Caco-2 (cell line): ENCODE results near the gene OR56A5. TPM values are rescaled to one million over a fixed set of nuclear protein-coding genes. Genes with fewer than 3 reads are reported as not detected.
"Not testable (repeated sequence)": the region's sequence is repeated elsewhere in the genome, so short reads cannot be mapped to it uniquely, and the experiment has no call there.

Experiments used
- BruUV-seq: library from RNA; stranded (reverse); fragments of 400-500 nt; replicated peaks from 2 replicates; lab custom pipeline; 2021; lab: Mats Ljungman, UMichigan
- CTCF ChIA-PET: fragments of 300-600 bp; sonication (Branson Sonifier 250); formaldehyde crosslinking; loops from one replicate; lab custom pipeline; 2022; ENCODE audit warnings: antibody characterized with exemption; lab: Charles Lee
- POLR2A ChIA-PET: fragments of 300-600 bp; sonication (Branson Sonifier 250); formaldehyde crosslinking; loops from one replicate; lab custom pipeline; 2022; ENCODE audit warnings: antibody characterized with exemption; lab: Charles Lee
- DNase-seq, 2 experiments: peaks; one replicate each; pipeline versions ENCODE4 v3.0.0 to v3.0.0-alpha.2; 2020 to 2022
- H3K27me3 ChIP-seq: replicated peaks from 2 replicates; pipeline ENCODE4 v1.6.0; 2011; ENCODE audit warnings: low read length; ENCODE audit not compliant: control insufficient read depth, insufficient read depth
- H3K36me3 ChIP-seq: 2 replicates; pipeline ENCODE4 v1.5.1; 2011; ENCODE audit warnings: low read length; ENCODE audit not compliant: control insufficient read depth, insufficient read depth
- H3K4me1 ChIP-seq: fragments of 250-450 bp; sonication (Bioruptor Pico); 2 replicates; pipeline ENCODE4 v1.5.1; 2020; ENCODE audit warnings: mild to moderate bottlenecking
- H3K4me3 ChIP-seq: 2 replicates; pipeline ENCODE4 v1.5.1; 2011; ENCODE audit warnings: low read depth, mild to moderate bottlenecking, control low read depth, low read length
- H3K9me3 ChIP-seq: fragments of 250-450 bp; sonication (Bioruptor Pico); 2 replicates; pipeline ENCODE4 v1.5.1; 2020; ENCODE audit warnings: mild to moderate bottlenecking, moderate library complexity
- H3K27ac Mint-ChIP-seq: one replicate; pipeline ENCODE4 v1.8.0; 2022; ENCODE audit warnings: mixed read lengths; ENCODE audit not compliant: unreplicated experiment
- H3K27me3 Mint-ChIP-seq: one replicate; pipeline ENCODE4 v1.8.0; 2022; ENCODE audit warnings: mixed read lengths; ENCODE audit not compliant: insufficient read depth, unreplicated experiment
- H3K36me3 Mint-ChIP-seq: one replicate; pipeline ENCODE4 v1.8.0; 2022; ENCODE audit warnings: mild to moderate bottlenecking, mixed read lengths; ENCODE audit not compliant: insufficient read depth, unreplicated experiment
- H3K4me1 Mint-ChIP-seq: one replicate; pipeline ENCODE4 v1.8.0; 2022; ENCODE audit warnings: low read depth, mixed read lengths; ENCODE audit not compliant: unreplicated experiment
- H3K4me3 Mint-ChIP-seq: one replicate; pipeline ENCODE4 v1.8.0; 2022; ENCODE audit warnings: mild to moderate bottlenecking, moderate library complexity, mixed read lengths; ENCODE audit not compliant: unreplicated experiment
- H3K9me3 Mint-ChIP-seq: one replicate; pipeline ENCODE4 v1.8.0; 2022; ENCODE audit warnings: mixed read lengths; ENCODE audit not compliant: unreplicated experiment
- intact Hi-C: fragments of 100-400 bp; cut with micrococcal nuclease; formaldehyde crosslinking; loops from one replicate; pipeline ENCODE4 v1.10.0; 2022; ENCODE audit not compliant: unreplicated experiment
- total RNA-seq: library from RNA; stranded (reverse); gene quantifications from 2 replicates; pipeline ENCODE4 v1.2.3, GENCODE V29; 2022
- TF ChIP-seq, protein P1 (sequence below), 2 experiments: fragments of 200-600 bp in 1 of 2; IDR thresholded peaks; 1 replicate in 1 of 2; 2 replicates in 1 of 2; pipeline versions ENCODE4 v1.5.1 to v1.8.0; 2011 to 2022; ENCODE audit warnings: antibody characterized with exemption in 1 of 2, control low read depth in 1 of 2, inconsistent platforms in 1 of 2, low read depth in 1 of 2, low read length in 1 of 2, mild to moderate bottlenecking in 1 of 2, moderate library complexity in 1 of 2; ENCODE audit not compliant: insufficient read depth in 1 of 2, severe bottlenecking in 1 of 2, unreplicated experiment in 1 of 2

OR56A5 gene
- total RNA-seq, 1 experiment from 2014 or later = not detected

GRCh38 chr11:5973530-5973929 lies 5.2 kb upstream of the OR56A5 start:
- Histone ChIP-seq H3K4me3 (no peak overlapping the region), H3K36me3 (no peaks in the 10 kb centered on the region), H3K4me1 (no peaks in the 10 kb centered on the region), H3K9me3 (no peaks in the 10 kb centered on the region), H3K27me3 (no peaks in the 10 kb centered on the region; the same call in 1 of the 2 replicates)
- Mint-ChIP-seq H3K4me3 (no peak overlapping the region), H3K27ac (no peak overlapping the region), H3K9me3 (no peaks in the 10 kb centered on the region), H3K27me3 (peaks cover 8% of the 10 kb centered on the region), H3K36me3 (no peaks in the 10 kb centered on the region), H3K4me1 (no peaks in the 10 kb centered on the region)
- no TSS peak for BruUV-seq
- DNase-seq = no peak
- TF ChIP-seq, protein P1, sequence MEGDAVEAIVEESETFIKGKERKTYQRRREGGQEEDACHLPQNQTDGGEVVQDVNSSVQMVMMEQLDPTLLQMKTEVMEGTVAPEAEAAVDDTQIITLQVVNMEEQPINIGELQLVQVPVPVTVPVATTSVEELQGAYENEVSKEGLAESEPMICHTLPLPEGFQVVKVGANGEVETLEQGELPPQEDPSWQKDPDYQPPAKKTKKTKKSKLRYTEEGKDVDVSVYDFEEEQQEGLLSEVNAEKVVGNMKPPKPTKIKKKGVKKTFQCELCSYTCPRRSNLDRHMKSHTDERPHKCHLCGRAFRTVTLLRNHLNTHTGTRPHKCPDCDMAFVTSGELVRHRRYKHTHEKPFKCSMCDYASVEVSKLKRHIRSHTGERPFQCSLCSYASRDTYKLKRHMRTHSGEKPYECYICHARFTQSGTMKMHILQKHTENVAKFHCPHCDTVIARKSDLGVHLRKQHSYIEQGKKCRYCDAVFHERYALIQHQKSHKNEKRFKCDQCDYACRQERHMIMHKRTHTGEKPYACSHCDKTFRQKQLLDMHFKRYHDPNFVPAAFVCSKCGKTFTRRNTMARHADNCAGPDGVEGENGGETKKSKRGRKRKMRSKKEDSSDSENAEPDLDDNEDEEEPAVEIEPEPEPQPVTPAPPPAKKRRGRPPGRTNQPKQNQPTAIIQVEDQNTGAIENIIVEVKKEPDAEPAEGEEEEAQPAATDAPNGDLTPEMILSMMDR (IDR thresholded peaks at IDR 0.05; ENCODE audit: insufficient read depth in 1 of 2, low read depth in 1 of 2, low read length in 1 of 2, severe bottlenecking in 1 of 2, unreplicated experiment in 1 of 2) = no peak
- POLR2A ChIA-PET = no interaction called here
- intact Hi-C loops = no loop called here
- CTCF ChIA-PET = no interaction called here

GRCh38 chr11:5967708-5968107 lies 586 bp downstream of the OR56A5 start:
- POLR2A ChIA-PET = no interaction called here
- DNase-seq = no peak

GRCh38 chr11:5966958-5967357 lies 1.3 kb downstream of the OR56A5 start:
- no TSS peak for BruUV-seq
- no peaks in the 10 kb centered on the region for H3K4me1 ChIP-seq
- no peak for DNase-seq
- ChIA-PET POLR2A (no interaction called here), CTCF (no interaction called here)
- no peak overlapping the region for H3K4me3 Mint-ChIP-seq
- H3K36me3 ChIP-seq = no peaks in the 10 kb centered on the region
- H3K27ac Mint-ChIP-seq = no peak overlapping the region
- no peaks in the 10 kb centered on the region for H3K9me3 ChIP-seq
- intact Hi-C loops = no loop called here
- H3K27me3 Mint-ChIP-seq = peaks cover 8% of the 10 kb centered on the region
- peaks cover 20% of the 10 kb centered on the region for H3K9me3 Mint-ChIP-seq
- no peaks in the 10 kb centered on the region for H3K4me1 Mint-ChIP-seq
- no peaks in the 10 kb centered on the region; the same call in 1 of the 2 replicates for H3K27me3 ChIP-seq
- no peaks in the 10 kb centered on the region for H3K36me3 Mint-ChIP-seq
- TF ChIP-seq, protein P1 (IDR thresholded peaks at IDR 0.05; ENCODE audit: insufficient read depth in 1 of 2, low read depth in 1 of 2, low read length in 1 of 2, severe bottlenecking in 1 of 2, unreplicated experiment in 1 of 2) = no peak
- no peak overlapping the region for H3K4me3 ChIP-seq

More at GRCh38 chr11:5967708-5968107, 586 bp downstream of the OR56A5 start:
- Histone ChIP-seq H3K4me3 (no peak overlapping the region), H3K27me3 (no peaks in the 10 kb centered on the region; the same call in 1 of the 2 replicates), H3K36me3 (no peaks in the 10 kb centered on the region), H3K9me3 (no peaks in the 10 kb centered on the region), H3K4me1 (no peaks in the 10 kb centered on the region)
- H3K36me3 Mint-ChIP-seq = no peaks in the 10 kb centered on the region
- BruUV-seq = no TSS peak
- no peak overlapping the region for H3K27ac Mint-ChIP-seq
- H3K9me3 Mint-ChIP-seq = peaks cover 20% of the 10 kb centered on the region
- TF ChIP-seq, protein P1 (IDR thresholded peaks at IDR 0.05; ENCODE audit: insufficient read depth in 1 of 2, low read depth in 1 of 2, low read length in 1 of 2, severe bottlenecking in 1 of 2, unreplicated experiment in 1 of 2) = no peak
- intact Hi-C loops = no loop called here
- H3K4me3 Mint-ChIP-seq = no peak overlapping the region
- CTCF ChIA-PET = no interaction called here
- H3K27me3 Mint-ChIP-seq = peaks cover 8% of the 10 kb centered on the region
- no peaks in the 10 kb centered on the region for H3K4me1 Mint-ChIP-seq

DNA sequence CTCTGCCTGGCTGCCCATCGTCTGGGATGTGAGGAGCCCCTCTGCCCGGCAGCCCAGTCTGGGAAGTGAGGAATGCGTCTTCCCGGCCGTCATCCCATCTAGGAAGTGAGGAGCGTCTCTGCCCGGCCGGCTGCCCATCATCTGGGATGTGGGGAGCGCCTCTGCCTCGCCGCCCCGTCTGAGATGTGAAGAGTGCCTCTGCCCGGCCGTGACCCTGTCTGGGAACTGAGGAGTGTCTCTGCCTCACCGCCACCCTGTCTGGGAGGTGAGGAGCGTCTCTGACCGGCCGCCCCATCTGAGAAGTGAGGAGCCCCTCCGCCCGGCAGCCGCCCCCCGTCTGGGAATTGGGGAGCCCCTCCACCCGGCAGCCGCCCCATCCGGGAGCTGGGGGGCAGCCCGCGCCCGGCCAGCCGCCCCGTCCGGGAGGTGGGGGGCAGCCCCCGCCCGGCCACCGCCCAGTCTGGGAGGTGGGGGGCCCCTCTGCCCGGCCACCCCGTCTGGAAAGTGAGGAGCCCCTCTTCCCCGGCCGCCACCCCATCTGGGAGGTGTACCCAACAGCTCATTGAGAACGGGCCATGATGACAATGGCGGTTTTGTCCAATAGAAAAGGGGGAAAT lies 7.5 kb downstream of the OR56A5 start:
- H3K27me3 ChIP-seq, POLR2A ChIA-PET, H3K27ac Mint-ChIP-seq, intact Hi-C loops, H3K27me3 Mint-ChIP-seq, H3K4me3 ChIP-seq, H3K4me1 Mint-ChIP-seq, H3K36me3 ChIP-seq, CTCF ChIA-PET, BruUV-seq, H3K4me1 ChIP-seq, H3K36me3 Mint-ChIP-seq, DNase-seq, H3K4me3 Mint-ChIP-seq: not testable (repeated sequence)
- H3K9me3 ChIP-seq = peaks cover 12% of the 10 kb centered on the region; the same call in 1 of the 2 replicates
- H3K9me3 Mint-ChIP-seq = peaks cover 17% of the 10 kb centered on the region
